ENCODE results near the gene CARM1. TPM values are rescaled to one million over a fixed set of nuclear protein-coding genes. Genes with fewer than 3 reads are reported as not detected.

Gene CARM1
- total RNA-seq, 2 donors from 2014 or later, result 14.5 to 54.4 TPM

DNA sequence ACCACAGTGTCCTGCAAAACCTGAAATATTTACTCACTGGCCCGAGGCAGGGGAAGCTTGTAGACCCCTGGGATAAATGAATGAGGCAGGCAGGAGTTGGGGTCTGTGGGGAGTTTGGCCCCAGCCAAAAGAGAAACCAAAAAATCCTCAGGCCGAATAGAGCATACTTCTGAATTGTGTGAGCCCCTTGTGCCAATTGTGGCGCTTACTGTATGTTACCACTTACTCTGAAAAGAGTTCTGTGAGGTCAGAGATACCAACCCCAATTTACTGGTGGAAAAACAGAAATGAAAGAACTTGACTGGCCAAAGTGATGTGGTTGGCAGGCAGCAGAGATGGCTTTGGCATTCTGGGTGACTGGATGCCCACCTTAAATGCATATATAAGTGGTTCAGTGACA, 6.9 kb downstream of the CARM1 start:
- Histone ChIP-seq H3K9me3 (no peaks in the 10 kb centered on the region), H3K4me3 (no peak overlapping the region), H3K4me1 (replicated peaks) (no peaks in the 10 kb centered on the region), H3K27ac (no peak overlapping the region), H3K27me3 (replicated peaks; ENCODE audit: insufficient read depth) (no peaks in the 10 kb centered on the region), H3K36me3 (no peaks in the 10 kb centered on the region)
- no peak for DNase-seq (ENCODE audit: low spot score)
- intact Hi-C loops (cut with DNase I), result loop anchor here (5.0 kb wide), 1 partner anchor 139 kb away; no protein-coding TSS in a partner anchor
- WGBS, result 81% methylated on average over 3 of the region's 3 CpGs
- TF ChIP-seq CTCF (IDR thresholded peaks at IDR 0.05), result no peak
- no peak for TF ChIP-seq POLR2A (IDR thresholded peaks at IDR 0.05)
- no peak for TF ChIP-seq POLR2AphosphoS5 (IDR thresholded peaks at IDR 0.05)

GRCh38 chr19:10881403-10882107, 10.2 kb downstream of the CARM1 start:
- intact Hi-C loops (cut with DNase I), result no loop called here
- H3K4me1 ChIP-seq (replicated peaks), result no peaks in the 10 kb centered on the region
- no peak overlapping the region for H3K4me3 ChIP-seq
- H3K36me3 ChIP-seq, result no peaks in the 10 kb centered on the region
- 80% methylated on average over 14 of the region's 14 CpGs for WGBS
- H3K27me3 ChIP-seq (replicated peaks; ENCODE audit: insufficient read depth), result no peaks in the 10 kb centered on the region
- no peak for TF ChIP-seq CTCF (IDR thresholded peaks at IDR 0.05)
- TF ChIP-seq POLR2A (IDR thresholded peaks at IDR 0.05), result no peak
- no peak for TF ChIP-seq POLR2AphosphoS5 (IDR thresholded peaks at IDR 0.05)
- no peak for DNase-seq (ENCODE audit: low spot score)
- no peaks in the 10 kb centered on the region for H3K9me3 ChIP-seq
- no peak overlapping the region for H3K27ac ChIP-seq

- Histone ChIP-seq H3K27me3 (replicated peaks; ENCODE audit: insufficient read depth) (no peaks in the 10 kb centered on the region), H3K9me3 (no peaks in the 10 kb centered on the region), H3K27ac (no peak overlapping the region), H3K4me3 (no peak overlapping the region), H3K36me3 (no peaks in the 10 kb centered on the region), H3K4me1 (replicated peaks) (no peaks in the 10 kb centered on the region)
- DNase-seq (ENCODE audit: low spot score), result no peak
- intact Hi-C loops (cut with DNase I), result no loop called here
- 79% methylated on average over 9 of the region's 9 CpGs for WGBS
- no peak for TF ChIP-seq POLR2A (IDR thresholded peaks at IDR 0.05)
- no peak for TF ChIP-seq POLR2AphosphoS5 (IDR thresholded peaks at IDR 0.05)
- no peak for TF ChIP-seq CTCF (IDR thresholded peaks at IDR 0.05)
Measured at GRCh38 chr19:10882108-10882457, 10.7 kb downstream of the CARM1 start.

- no peak for DNase-seq (ENCODE audit: low spot score)
Measured at GRCh38 chr19:10884274-10884673, 12.9 kb downstream of the CARM1 start.

More at GRCh38 chr19:10884274-10884673, 12.9 kb downstream of the CARM1 start:
- Histone ChIP-seq H3K9me3 (no peaks in the 10 kb centered on the region), H3K4me3 (no peak overlapping the region), H3K36me3 (no peaks in the 10 kb centered on the region), H3K27me3 (replicated peaks; ENCODE audit: insufficient read depth) (no peaks in the 10 kb centered on the region), H3K27ac (no peak overlapping the region), H3K4me1 (replicated peaks) (peaks cover 7% of the 10 kb centered on the region)
- TF ChIP-seq POLR2AphosphoS5 (IDR thresholded peaks at IDR 0.05) (no peak), POLR2A (IDR thresholded peaks at IDR 0.05) (no peak), CTCF (IDR thresholded peaks at IDR 0.05) (no peak)
- intact Hi-C loops (cut with DNase I), result no loop called here
- 67% methylated on average over 2 of the region's 2 CpGs for WGBS

Measured in prostate gland (tissue), 2 donors.